ENCODE data around the gene HIBADH.

The HIBADH gene

GRCh38 chr7:27482219-27482618, 180.5 kb downstream of the HIBADH start:
- DNase-seq: no peak

- no peak for DNase-seq
Measured at GRCh38 chr7:27478556-27478955, 184.1 kb downstream of the HIBADH start.

GRCh38 chr7:27478084-27478483, 184.6 kb downstream of the HIBADH start:
- DNase-seq: no peak

DNA sequence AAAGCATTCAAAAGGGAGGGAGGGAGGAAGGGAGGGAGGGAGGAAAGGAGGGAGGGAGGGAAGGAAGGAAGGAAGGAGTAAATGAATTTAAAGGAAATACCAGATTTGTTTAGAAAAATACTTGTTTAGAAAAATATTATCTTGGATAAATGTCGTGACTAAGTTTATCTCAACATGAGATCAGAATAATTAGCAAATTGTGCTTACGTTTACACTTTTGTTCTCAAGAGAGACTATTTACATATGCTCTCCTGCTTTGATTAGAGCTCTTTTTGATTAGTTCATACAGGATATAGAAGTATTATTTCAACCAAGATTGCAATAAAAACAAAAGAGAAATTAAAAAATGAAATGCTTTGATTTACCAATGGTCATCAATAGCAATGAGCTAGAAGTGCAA, 186.2 kb downstream of the HIBADH start:
- no peak for DNase-seq
